ENCODE data around the gene FAM168A.

- no peak for TF ChIP-seq CTCF (conservative IDR thresholded peaks at IDR 0.05 in 1 of 2, IDR thresholded peaks at IDR 0.05 in 1 of 2; ENCODE audit: low read depth in 1 of 2, low read length in 2 of 2)
- no peak for TF ChIP-seq EZH2 (IDR thresholded peaks at IDR 0.05; ENCODE audit: low read length, missing control alignments)
These were observed 6.2 kb downstream of the FAM168A start for GRCh38 chr11:73591743-73592142.
